ENCODE data around the gene PNPLA6.
"Not testable (repeated sequence)": the region's sequence is repeated elsewhere in the genome, so short reads cannot be mapped to it uniquely, and the experiment has no call there.

PNPLA6 gene

DNA sequence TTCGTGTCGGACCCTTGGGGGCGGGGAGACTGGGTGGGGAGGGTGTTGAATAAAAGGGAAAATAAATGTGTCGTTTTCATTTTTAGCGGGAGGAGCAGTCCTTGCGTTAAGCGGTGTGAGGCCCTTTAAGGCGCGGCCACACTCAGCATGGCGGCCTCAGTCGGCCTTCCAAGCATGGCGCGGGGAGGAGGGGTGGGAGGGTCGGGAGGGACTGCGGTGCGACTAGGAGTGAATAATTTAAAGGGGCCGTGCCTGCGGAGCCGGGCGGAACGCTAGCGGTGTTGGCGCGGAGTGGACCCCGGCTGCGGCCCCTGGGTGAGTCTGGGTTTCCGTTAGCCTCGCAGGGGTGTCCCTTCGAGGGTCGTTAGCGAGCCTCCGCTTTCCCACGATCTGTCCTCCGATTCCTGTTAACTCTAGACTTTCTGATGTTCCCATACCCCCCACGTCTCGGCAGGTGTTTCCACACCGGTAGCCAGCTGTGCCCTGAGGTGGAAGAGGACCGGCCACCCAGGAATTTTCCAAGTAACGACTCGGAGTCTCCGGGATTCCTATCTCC lies 1.5 kb upstream of the PNPLA6 start:
- DNase-seq, result peak; percentile 84 to 87

- peak in 1 of 2 donors; percentile 26 for DNase-seq
These were observed 928 bp upstream of the PNPLA6 start for GRCh38 chr19:7534531-7535046.

DNA sequence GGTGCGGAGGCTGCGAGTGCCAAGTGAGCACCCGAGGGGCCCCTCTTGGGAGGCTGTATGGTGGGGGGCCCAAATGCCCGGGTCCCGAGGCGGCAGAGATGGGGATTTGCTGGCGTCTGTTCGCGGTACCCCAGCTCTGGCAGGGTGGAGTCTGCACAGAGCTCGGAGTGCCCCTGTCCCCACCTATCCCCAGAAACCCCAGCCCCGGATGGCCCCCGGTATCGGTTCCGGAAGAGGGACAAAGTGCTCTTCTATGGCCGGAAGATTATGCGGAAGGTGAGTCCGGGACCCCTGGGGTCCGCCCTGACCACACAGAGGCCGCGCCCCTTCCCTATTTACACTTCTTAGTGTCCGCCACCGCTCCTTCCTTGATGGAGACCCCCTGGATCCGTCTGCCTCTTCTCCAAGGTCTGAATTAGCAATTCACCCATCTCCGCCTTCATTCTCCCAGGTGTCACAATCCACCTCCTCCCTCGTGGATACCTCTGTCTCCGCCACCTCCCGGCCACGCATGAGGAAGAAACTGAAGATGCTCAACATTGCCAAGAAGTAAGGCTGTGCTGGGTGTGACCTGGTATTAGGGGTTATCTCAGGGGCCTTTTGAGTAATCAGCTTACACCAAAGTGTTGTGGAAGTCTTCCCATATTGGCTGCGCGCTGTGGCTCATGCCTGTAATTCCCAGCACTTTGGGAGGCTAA lies 630 bp downstream of the PNPLA6 start:
- DNase-seq, result no peak

- DNase-seq, result not testable (repeated sequence)
These were observed 3.5 kb downstream of the PNPLA6 start for GRCh38 chr19:7538990-7539389.

GRCh38 chr19:7539827-7540425 lies 4.4 kb downstream of the PNPLA6 start:
- DNase-seq, result no peak

DNA sequence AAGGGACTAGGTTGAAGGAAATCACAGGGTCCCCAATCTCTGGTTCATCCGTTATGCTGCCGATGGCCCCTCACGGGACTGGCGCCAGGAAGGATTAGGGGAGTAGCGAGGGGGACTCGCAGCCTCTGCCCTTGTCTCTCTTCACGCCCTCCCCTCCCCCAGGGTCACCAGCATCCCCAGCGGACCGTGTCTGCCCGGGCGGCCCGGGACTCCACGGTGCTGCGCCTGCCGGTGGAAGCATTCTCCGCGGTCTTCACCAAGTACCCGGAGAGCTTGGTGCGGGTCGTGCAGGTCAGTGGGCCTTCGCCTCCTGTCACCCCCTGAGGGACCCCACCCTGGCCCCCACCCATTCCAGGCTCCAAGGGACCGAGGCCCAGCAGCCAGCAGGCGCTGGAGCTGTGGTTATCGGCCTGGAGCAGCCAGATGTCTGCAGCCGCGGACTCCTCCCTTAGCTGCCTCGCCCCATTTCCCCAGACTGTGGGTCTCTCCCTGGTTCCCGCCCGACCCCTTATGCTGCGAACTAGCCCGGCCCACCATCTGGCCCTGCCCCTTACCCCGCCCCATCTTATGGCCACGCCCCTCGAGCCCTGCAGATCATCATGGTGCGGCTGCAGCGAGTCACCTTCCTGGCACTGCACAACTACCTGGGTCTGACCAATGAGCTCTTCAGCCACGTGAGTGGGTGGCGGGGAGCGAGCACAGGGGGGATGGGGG lies 5.4 kb downstream of the PNPLA6 start:
- DNase-seq, result no peak

DNA sequence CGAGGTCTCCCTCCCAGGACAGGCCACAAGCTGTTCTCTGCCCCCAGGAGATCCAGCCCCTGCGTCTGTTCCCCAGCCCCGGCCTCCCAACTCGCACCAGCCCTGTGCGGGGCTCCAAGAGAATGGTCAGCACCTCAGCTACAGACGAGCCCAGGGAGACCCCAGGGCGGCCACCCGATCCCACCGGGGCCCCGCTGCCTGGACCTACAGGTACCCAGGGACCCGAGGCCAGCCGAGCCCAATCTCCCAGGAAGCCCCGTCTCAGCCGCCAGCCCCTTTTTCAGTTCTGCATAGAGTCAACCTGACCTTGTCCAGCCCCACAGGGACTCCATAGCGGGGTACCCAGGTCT lies 5.9 kb downstream of the PNPLA6 start:
- no peak for DNase-seq

DNA sequence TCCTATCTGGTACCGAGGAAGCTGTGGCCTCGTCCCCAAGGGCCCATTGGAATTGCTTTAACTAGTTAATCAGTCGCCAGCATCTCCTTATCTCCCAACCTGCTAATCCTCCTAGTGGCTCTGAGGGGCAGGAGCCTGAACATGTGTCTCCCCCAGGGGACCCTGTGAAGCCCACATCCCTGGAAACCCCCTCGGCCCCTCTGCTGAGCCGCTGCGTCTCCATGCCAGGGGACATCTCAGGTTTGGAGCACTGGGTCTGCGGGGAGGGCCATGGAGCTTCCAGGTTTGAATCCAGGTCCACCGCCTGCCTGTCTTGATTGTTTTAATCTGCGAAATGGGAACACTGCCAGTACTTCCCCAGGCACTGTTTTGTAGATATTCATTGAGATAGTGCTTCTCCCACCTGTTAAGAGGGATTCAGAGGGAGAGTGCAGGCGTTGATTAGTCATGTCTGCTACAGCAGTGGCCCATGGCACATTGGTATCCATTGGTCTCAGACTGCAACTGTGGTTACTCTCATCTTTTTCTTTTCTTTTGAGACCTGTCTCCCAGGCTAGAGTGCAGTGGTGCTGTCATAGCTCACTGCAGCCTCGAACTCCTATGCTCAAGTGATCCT lies 6.4 kb downstream of the PNPLA6 start:
- DNase-seq, result no peak

DNA sequence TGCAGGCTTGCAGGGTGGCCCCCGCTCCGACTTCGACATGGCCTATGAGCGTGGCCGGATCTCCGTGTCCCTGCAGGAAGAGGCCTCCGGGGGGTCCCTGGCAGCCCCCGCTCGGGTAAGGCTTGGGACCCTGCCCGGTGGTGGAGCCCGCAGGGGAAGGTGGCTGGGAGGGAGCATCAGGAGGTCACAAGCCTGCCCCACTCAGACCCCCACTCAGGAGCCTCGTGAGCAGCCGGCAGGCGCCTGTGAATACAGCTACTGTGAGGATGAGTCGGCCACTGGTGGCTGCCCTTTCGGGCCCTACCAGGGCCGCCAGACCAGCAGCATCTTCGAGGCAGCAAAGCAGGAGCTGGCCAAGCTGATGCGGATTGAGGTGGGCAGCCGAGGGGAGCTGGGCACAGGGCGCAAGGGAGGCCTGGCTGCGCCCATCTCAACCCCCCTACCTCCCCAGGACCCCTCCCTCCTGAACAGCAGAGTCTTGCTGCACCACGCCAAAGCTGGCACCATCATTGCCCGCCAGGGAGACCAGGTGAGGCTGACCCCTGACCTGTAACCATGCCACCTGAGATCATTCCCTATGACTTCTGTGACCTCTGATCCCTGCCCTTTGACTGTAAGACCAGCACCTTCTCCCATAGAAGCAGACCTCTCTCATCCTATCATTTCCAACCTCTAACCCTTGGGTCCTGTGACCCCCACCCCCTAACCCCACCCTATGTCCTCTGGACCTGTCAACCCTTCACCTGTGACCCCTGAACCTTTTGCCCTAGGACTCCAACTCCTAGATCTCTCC lies 7.2 kb downstream of the PNPLA6 start:
- DNase-seq, result no peak

DNA sequence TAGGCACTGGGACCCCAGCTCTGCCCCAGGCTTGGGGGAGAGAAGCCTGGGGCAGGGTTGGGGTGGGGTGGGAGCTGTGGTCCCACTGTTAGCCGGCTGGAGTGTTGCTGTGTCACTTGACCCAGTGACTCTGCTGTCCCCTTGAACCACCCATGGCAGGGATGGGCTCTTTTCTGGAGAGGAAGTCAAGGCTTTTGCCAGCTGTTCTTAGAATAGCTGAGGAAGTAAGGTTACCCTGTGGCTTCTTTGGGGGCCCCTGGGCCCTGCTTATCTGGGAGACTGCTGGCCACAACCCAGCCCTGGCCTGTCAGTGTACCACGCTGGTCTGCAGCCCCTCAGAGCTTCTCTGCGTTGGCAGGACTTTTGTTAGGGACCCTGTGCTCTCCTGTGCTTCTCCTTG lies 9.1 kb downstream of the PNPLA6 start:
- DNase-seq, result peak; percentile 18 to 70

GRCh38 chr19:7545300-7545699 lies 9.8 kb downstream of the PNPLA6 start:
- no peak for DNase-seq

GRCh38 chr19:7545904-7546303 lies 10.4 kb downstream of the PNPLA6 start:
- peak in 1 of 2 donors; percentile 30 for DNase-seq

GRCh38 chr19:7547159-7547558 lies 11.6 kb downstream of the PNPLA6 start:
- no peak for DNase-seq

- no peak for DNase-seq
These were observed 14.1 kb downstream of the PNPLA6 start for GRCh38 chr19:7549429-7550148.

DNA sequence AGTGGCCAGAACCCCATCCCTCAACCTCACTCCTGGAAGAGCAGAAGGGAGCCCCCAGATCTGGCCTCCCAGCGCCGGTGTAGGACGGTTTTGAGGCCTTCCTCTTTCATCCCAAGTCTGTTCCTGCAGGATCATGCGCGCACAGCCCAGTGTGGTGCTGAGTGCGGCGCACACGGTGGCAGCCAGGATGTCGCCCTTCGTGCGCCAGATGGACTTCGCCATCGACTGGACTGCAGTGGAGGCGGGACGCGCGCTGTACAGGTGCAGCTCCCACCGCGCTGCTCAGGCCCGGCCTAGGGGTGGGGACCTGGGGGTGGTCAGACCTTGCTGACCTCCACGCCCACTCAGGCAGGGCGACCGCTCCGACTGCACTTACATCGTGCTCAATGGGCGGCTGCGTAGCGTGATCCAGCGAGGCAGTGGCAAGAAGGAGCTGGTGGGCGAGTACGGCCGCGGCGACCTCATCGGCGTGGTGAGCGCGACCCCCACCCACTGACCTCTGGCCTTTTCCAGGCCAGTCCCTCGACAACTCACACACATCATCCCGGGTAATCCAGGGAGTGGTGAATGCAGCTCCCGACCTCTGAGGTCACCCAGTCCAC lies 14.8 kb downstream of the PNPLA6 start:
- DNase-seq, result no peak

GRCh38 chr19:7550987-7551761 lies 15.7 kb downstream of the PNPLA6 start:
- peak; percentile 46 to 73 for DNase-seq

- DNase-seq, result no peak
These were observed 17.3 kb downstream of the PNPLA6 start for GRCh38 chr19:7552781-7553180.

DNA sequence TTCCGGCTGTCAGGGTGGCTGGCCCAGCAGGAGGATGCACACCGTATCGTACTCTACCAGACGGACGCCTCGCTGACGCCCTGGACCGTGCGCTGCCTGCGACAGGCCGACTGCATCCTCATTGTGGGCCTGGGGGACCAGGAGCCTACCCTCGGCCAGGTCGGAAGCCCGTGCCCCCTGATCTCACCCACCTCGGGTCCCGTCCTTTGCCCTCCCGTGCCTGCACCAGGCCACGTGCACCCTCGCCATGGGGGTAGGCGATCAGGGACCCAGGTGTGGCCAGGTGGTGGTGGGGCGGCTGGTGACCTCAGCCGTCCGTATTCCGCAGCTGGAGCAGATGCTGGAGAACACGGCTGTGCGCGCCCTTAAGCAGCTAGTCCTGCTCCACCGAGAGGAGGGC lies 19.0 kb downstream of the PNPLA6 start:
- no peak for DNase-seq

- peak in 1 of 2 donors; percentile 10 for DNase-seq
These were observed 19.7 kb downstream of the PNPLA6 start for GRCh38 chr19:7554990-7555864.
